Vagina (tissue), 2 donors: ENCODE measurements around the gene SMARCA2.

Experiments
- POLR2AphosphoS5 ChIP-seq, 2 donors: sonication (generic); formaldehyde crosslinking; IDR thresholded peaks; one replicate each; pipeline ENCODE4 v1.9.0; 2017; ENCODE audit warnings: antibody characterized with exemption in 2 of 2, mild to moderate bottlenecking in 2 of 2, low read depth in 1 of 2; ENCODE audit not compliant: insufficient read depth in 1 of 2
- TF ChIP-seq, protein P1 (sequence below), 3 experiments: fragments of 450-650 bp in 2 of 3; fragments of 200-600 bp in 1 of 3; sonication (generic) in 1 of 3; IDR thresholded peaks; one replicate each; pipeline ENCODE4 v1.5.1; 2017 to 2019; ENCODE audit warnings: antibody characterized with exemption in 3 of 3, mild to moderate bottlenecking in 2 of 3, moderate library complexity in 2 of 3

DNA sequence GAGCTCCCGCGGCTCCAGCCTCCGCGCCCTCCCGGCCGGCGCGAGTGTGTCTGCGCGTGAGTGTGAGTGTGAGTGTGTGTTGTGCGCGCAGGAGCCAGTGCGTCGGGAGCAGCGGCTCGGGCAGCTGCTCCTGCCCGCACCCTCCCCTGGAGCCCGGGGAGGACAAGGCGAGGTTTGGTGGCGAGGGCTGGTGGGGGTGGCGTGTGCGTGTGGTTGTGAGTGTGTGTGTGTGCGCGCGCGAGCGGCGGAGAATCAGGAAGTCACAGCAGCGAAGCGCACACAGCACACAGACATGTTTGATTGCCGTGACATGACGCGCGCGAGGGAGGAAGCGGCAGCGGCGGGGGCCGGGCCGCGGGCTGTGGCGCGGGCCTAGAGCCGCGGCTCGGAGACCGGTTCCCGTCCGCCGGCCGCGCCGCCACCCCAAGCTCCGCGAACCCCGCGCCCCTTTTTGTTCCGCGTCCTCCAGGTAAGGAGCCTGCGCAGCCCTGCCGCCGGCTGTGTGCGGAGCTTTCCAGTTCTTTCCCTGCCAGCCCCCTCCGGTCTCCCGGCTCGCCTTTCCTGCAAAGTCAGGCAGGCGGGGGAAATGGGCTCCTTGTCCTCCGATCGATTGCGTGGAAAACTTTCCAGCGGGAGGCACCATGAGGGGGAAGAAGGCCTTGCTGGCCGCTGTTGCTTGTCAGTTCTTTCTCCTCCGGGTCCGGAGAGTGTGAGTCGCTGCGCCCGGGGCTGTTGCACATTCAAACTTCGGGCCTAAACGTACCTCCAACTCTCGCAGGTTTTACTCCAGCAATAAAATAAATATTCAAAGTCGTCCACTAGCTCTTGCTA lies 2.4 kb downstream of the SMARCA2 start:
- TF ChIP-seq, protein P1, sequence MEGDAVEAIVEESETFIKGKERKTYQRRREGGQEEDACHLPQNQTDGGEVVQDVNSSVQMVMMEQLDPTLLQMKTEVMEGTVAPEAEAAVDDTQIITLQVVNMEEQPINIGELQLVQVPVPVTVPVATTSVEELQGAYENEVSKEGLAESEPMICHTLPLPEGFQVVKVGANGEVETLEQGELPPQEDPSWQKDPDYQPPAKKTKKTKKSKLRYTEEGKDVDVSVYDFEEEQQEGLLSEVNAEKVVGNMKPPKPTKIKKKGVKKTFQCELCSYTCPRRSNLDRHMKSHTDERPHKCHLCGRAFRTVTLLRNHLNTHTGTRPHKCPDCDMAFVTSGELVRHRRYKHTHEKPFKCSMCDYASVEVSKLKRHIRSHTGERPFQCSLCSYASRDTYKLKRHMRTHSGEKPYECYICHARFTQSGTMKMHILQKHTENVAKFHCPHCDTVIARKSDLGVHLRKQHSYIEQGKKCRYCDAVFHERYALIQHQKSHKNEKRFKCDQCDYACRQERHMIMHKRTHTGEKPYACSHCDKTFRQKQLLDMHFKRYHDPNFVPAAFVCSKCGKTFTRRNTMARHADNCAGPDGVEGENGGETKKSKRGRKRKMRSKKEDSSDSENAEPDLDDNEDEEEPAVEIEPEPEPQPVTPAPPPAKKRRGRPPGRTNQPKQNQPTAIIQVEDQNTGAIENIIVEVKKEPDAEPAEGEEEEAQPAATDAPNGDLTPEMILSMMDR (IDR thresholded peaks at IDR 0.05): no peak
- TF ChIP-seq POLR2AphosphoS5 (IDR thresholded peaks at IDR 0.05; ENCODE audit: insufficient read depth in 1 of 2, low read depth in 1 of 2): peak; percentile 9 to 55
